Mesenchymal stem cell (in vitro differentiated cells and primary cell): ENCODE measurements around the gene COL13A1.

Source experiments
- DNase-seq: peaks from one replicate; pipeline ENCODE4 v3.0.0-alpha.2; 2013
- H2AFZ ChIP-seq: one replicate; pipeline ENCODE4 v1.6.1; 2013; ENCODE audit warnings: low read depth, mild to moderate bottlenecking, control low read depth, inconsistent platforms, low read length, moderate library complexity
- H2AK5ac ChIP-seq: 2 replicates; pipeline ENCODE4 v1.6.1; 2013; ENCODE audit warnings: low read length, moderate library complexity, mild to moderate bottlenecking, inconsistent platforms; ENCODE audit not compliant: severe bottlenecking
- H2BK120ac ChIP-seq: one replicate; pipeline ENCODE4 v1.6.1; 2013; ENCODE audit warnings: low read depth, mild to moderate bottlenecking, inconsistent platforms, low read length, moderate library complexity
- H2BK12ac ChIP-seq, 2 experiments: one replicate each; pipeline ENCODE4 v1.6.1; 2013; ENCODE audit warnings: inconsistent platforms in 2 of 2, low read length in 2 of 2, mild to moderate bottlenecking in 2 of 2, moderate library complexity in 2 of 2, control low read depth in 1 of 2
- H2BK15ac ChIP-seq: one replicate; pipeline ENCODE4 v1.6.1; 2013; ENCODE audit warnings: mild to moderate bottlenecking, low read depth, inconsistent platforms; ENCODE audit not compliant: poor library complexity, severe bottlenecking
- H2BK5ac ChIP-seq: 2 replicates; pipeline ENCODE4 v1.6.1; 2013; ENCODE audit warnings: low read depth, mild to moderate bottlenecking, low read length, control low read depth, inconsistent platforms; ENCODE audit not compliant: poor library complexity, severe bottlenecking
- H3K14ac ChIP-seq, 2 experiments: one replicate each; pipeline ENCODE4 v1.6.1; 2013; ENCODE audit warnings: inconsistent platforms in 2 of 2, low read length in 2 of 2, control low read depth in 1 of 2, mild to moderate bottlenecking in 1 of 2, moderate library complexity in 1 of 2
- H3K18ac ChIP-seq, 2 experiments: one replicate each; pipeline ENCODE4 v1.6.1; 2013; ENCODE audit warnings: inconsistent platforms in 2 of 2, low read length in 2 of 2, control low read depth in 1 of 2, low read depth in 1 of 2, mild to moderate bottlenecking in 1 of 2
- H3K23ac ChIP-seq, 2 experiments: one replicate each; pipeline ENCODE4 v1.6.1; 2013; ENCODE audit warnings: inconsistent platforms in 2 of 2, low read length in 2 of 2, mild to moderate bottlenecking in 2 of 2, moderate library complexity in 2 of 2, control low read depth in 1 of 2
- H3K27ac ChIP-seq: 2 replicates; pipeline ENCODE4 v1.5.1; 2013; ENCODE audit warnings: mild to moderate bottlenecking, moderate library complexity, low read length, control low read depth, inconsistent platforms; ENCODE audit not compliant: poor library complexity, severe bottlenecking
- H3K27me3 ChIP-seq, 2 experiments: 2 replicates each; pipeline versions ENCODE4 v1.6.1 to v1.7.0; 2013; ENCODE audit warnings: low read length in 2 of 2, mild to moderate bottlenecking in 2 of 2, moderate library complexity in 2 of 2, control low read depth in 1 of 2, inconsistent platforms in 1 of 2; ENCODE audit not compliant: control insufficient read depth in 1 of 2, insufficient read depth in 1 of 2
- H3K36me3 ChIP-seq, 2 experiments: 2 replicates each; pipeline versions ENCODE4 v1.6.1 to v1.7.0; 2013; ENCODE audit warnings: low read length in 2 of 2, control low read depth in 1 of 2, inconsistent platforms in 1 of 2, low read depth in 1 of 2, mild to moderate bottlenecking in 1 of 2; ENCODE audit not compliant: insufficient read depth in 2 of 2, control insufficient read depth in 1 of 2
- H3K4ac ChIP-seq, 2 experiments: one replicate each; pipeline ENCODE4 v1.6.1; 2013; ENCODE audit warnings: inconsistent platforms in 2 of 2, low read length in 2 of 2, mild to moderate bottlenecking in 2 of 2, moderate library complexity in 2 of 2, control low read depth in 1 of 2, low read depth in 1 of 2
- H3K4me1 ChIP-seq: 2 replicates; pipeline ENCODE4 v1.6.1; 2013; ENCODE audit warnings: low read depth, low read length, control low read depth; ENCODE audit not compliant: control insufficient read depth, insufficient read depth
- H3K4me2 ChIP-seq: 2 replicates; pipeline ENCODE4 v1.6.1; 2013; ENCODE audit warnings: low read length, mild to moderate bottlenecking, inconsistent platforms; ENCODE audit not compliant: poor library complexity, severe bottlenecking
- H3K4me3 ChIP-seq, 2 experiments: 2 replicates each; pipeline versions ENCODE4 v1.5.1 to v1.7.0; 2013; ENCODE audit warnings: low read length in 2 of 2, mild to moderate bottlenecking in 2 of 2, control low read depth in 1 of 2, low read depth in 1 of 2; ENCODE audit not compliant: insufficient read depth in 1 of 2
- H3K79me1 ChIP-seq: replicated peaks from 2 replicates; pipeline ENCODE4 v1.6.1; 2013; ENCODE audit warnings: mild to moderate bottlenecking, control low read depth, low read length, inconsistent platforms; ENCODE audit not compliant: poor library complexity, severe bottlenecking
- H3K9ac ChIP-seq: 2 replicates; pipeline ENCODE4 v1.7.0; 2013; ENCODE audit warnings: mild to moderate bottlenecking, low read length, moderate library complexity
- H3K9me3 ChIP-seq: 2 replicates; pipeline ENCODE4 v1.7.0; 2013; ENCODE audit warnings: mild to moderate bottlenecking, low read length; ENCODE audit not compliant: control insufficient read depth
- H4K8ac ChIP-seq: one replicate; pipeline ENCODE4 v1.6.1; 2013; ENCODE audit warnings: inconsistent platforms, mild to moderate bottlenecking, low read length, moderate library complexity
- H4K91ac ChIP-seq: one replicate; pipeline ENCODE4 v1.6.1; 2013; ENCODE audit warnings: mild to moderate bottlenecking, low read length, inconsistent platforms
- WGBS: methylation state at CpG from one replicate; pipeline ENCODE4 v1.1.7; 2013; ENCODE audit warnings: mixed read lengths; 5-methylcytosine and 5-hydroxymethylcytosine counted together

COL13A1 gene

GRCh38 chr10:69896606-69897231, 95.0 kb downstream of the COL13A1 start:
- no peak overlapping the region for H2BK12ac ChIP-seq
- H3K4me2 ChIP-seq = no peak overlapping the region
- peak overlapping the region; percentile 8 for H2BK15ac ChIP-seq
- H3K4me3 ChIP-seq = peak overlapping the region in 1 of 2 experiments; percentile 0
- no peak overlapping the region for H2BK120ac ChIP-seq
- no peaks in the 10 kb centered on the region for H3K9me3 ChIP-seq
- H2AK5ac ChIP-seq = no peak overlapping the region
- 72% methylated on average over 8 of the region's 12 CpGs for WGBS
- no peak overlapping the region for H2AFZ ChIP-seq
- no peaks in the 10 kb centered on the region for H3K79me1 ChIP-seq
- no peak overlapping the region for H4K91ac ChIP-seq
- DNase-seq = no peak
- no peak overlapping the region for H3K18ac ChIP-seq
- no peak overlapping the region for H3K4ac ChIP-seq
- H3K27ac ChIP-seq = no peak overlapping the region
- no peak overlapping the region for H3K23ac ChIP-seq
- H3K9ac ChIP-seq = peak overlapping the region; percentile 84
- H3K27me3 ChIP-seq = no peaks in the 10 kb centered on the region
- H3K4me1 ChIP-seq = peaks cover 26% of the 10 kb centered on the region
- peak overlapping the region in 1 of 2 experiments; percentile 63 for H3K14ac ChIP-seq
- H4K8ac ChIP-seq = peak overlapping the region; percentile 39
- peaks cover 14 to 19% of the 10 kb centered on the region in 2 experiments for H3K36me3 ChIP-seq
- no peak overlapping the region for H2BK5ac ChIP-seq

GRCh38 chr10:69897432-69897831, 95.7 kb downstream of the COL13A1 start:
- Histone ChIP-seq H4K8ac (no peak overlapping the region), H3K27me3 (no peaks in the 10 kb centered on the region), H2AFZ (no peak overlapping the region), H2BK15ac (no peak overlapping the region), H3K79me1 (no peaks in the 10 kb centered on the region), H3K4me1 (peaks cover 26% of the 10 kb centered on the region), H3K4me2 (no peak overlapping the region), H2BK120ac (no peak overlapping the region), H3K4ac (no peak overlapping the region), H2AK5ac (no peak overlapping the region), H2BK12ac (no peak overlapping the region), H3K14ac (no peak overlapping the region), H3K18ac (no peak overlapping the region), H3K23ac (no peak overlapping the region), H3K4me3 (no peak overlapping the region), H4K91ac (no peak overlapping the region), H3K9ac (no peak overlapping the region), H2BK5ac (no peak overlapping the region), H3K36me3 (peaks cover 14 to 18% of the 10 kb centered on the region in 2 experiments), H3K9me3 (no peaks in the 10 kb centered on the region), H3K27ac (no peak overlapping the region)
- DNase-seq = no peak
- 96% methylated on average over 8 of the region's 9 CpGs for WGBS

GRCh38 chr10:69897999-69898398, 96.3 kb downstream of the COL13A1 start:
- Histone ChIP-seq H3K79me1 (no peaks in the 10 kb centered on the region), H4K91ac (no peak overlapping the region), H2BK15ac (no peak overlapping the region), H3K18ac (no peak overlapping the region), H3K4me1 (peaks cover 26% of the 10 kb centered on the region), H3K27ac (no peak overlapping the region), H3K4me3 (no peak overlapping the region), H2BK5ac (no peak overlapping the region), H3K27me3 (no peaks in the 10 kb centered on the region), H2BK12ac (no peak overlapping the region), H3K4ac (no peak overlapping the region), H3K9ac (no peak overlapping the region), H2AK5ac (no peak overlapping the region), H2AFZ (no peak overlapping the region), H3K9me3 (no peaks in the 10 kb centered on the region), H3K23ac (no peak overlapping the region), H3K36me3 (peaks cover 14 to 23% of the 10 kb centered on the region in 2 experiments), H4K8ac (peak overlapping the region; percentile 27), H3K14ac (no peak overlapping the region), H2BK120ac (no peak overlapping the region), H3K4me2 (no peak overlapping the region)
- WGBS = 93% methylated on average over 10 of the region's 10 CpGs
- DNase-seq = no peak

GRCh38 chr10:69898524-69898923, 96.8 kb downstream of the COL13A1 start:
- Histone ChIP-seq H2BK15ac (no peak overlapping the region), H3K4me1 (peaks cover 22% of the 10 kb centered on the region), H3K18ac (no peak overlapping the region), H3K4me2 (no peak overlapping the region), H3K4ac (no peak overlapping the region), H4K91ac (no peak overlapping the region), H2AFZ (no peak overlapping the region), H2AK5ac (no peak overlapping the region), H3K9me3 (no peaks in the 10 kb centered on the region), H3K9ac (no peak overlapping the region), H4K8ac (no peak overlapping the region), H2BK120ac (no peak overlapping the region), H3K14ac (no peak overlapping the region), H3K36me3 (peaks cover 14 to 23% of the 10 kb centered on the region in 2 experiments), H3K23ac (no peak overlapping the region), H2BK5ac (no peak overlapping the region), H3K79me1 (no peaks in the 10 kb centered on the region), H3K4me3 (no peak overlapping the region), H2BK12ac (no peak overlapping the region), H3K27me3 (no peaks in the 10 kb centered on the region), H3K27ac (no peak overlapping the region)
- DNase-seq = no peak
- 76% methylated on average over 10 of the region's 10 CpGs for WGBS
